Measurements from ENCODE around the gene ENPP3. TPM values are rescaled to one million over a fixed set of nuclear protein-coding genes. Genes with fewer than 3 reads are reported as not detected.

ENPP3 gene
- total RNA-seq, 1 donor from 2014 or later, result 16.3 TPM

GRCh38 chr6:131787766-131788712 lies 150.9 kb downstream of the ENPP3 start:
- no peaks in the 10 kb centered on the region for H3K36me3 Mint-ChIP-seq (ENCODE audit: low read depth)
- H3K9me3 Mint-ChIP-seq, result peaks cover 11% of the 10 kb centered on the region
- H3K27ac Mint-ChIP-seq, result no peak overlapping the region
- no peaks in the 10 kb centered on the region for H3K27me3 Mint-ChIP-seq (ENCODE audit: low read depth)
- DNase-seq (ENCODE audit: low spot score), result no peak
- intact Hi-C loops (cut with micrococcal nuclease), result loop anchor here (2.0 to 5.0 kb wide), 5 partner anchors 19 to 579 kb away; no protein-coding TSS in a partner anchor
- peaks cover 37% of the 10 kb centered on the region for H3K4me1 Mint-ChIP-seq (ENCODE audit: low read depth)
- H3K4me3 Mint-ChIP-seq (ENCODE audit: low read depth), result no peak overlapping the region

- no peaks in the 10 kb centered on the region for H3K36me3 Mint-ChIP-seq (ENCODE audit: low read depth)
- H3K4me3 Mint-ChIP-seq (ENCODE audit: low read depth), result peak overlapping the region; percentile 27
- H3K27me3 Mint-ChIP-seq (ENCODE audit: low read depth), result no peaks in the 10 kb centered on the region
- H3K4me1 Mint-ChIP-seq (ENCODE audit: low read depth), result peaks cover 39% of the 10 kb centered on the region
- H3K9me3 Mint-ChIP-seq, result peaks cover 11% of the 10 kb centered on the region
- intact Hi-C loops (cut with micrococcal nuclease), result loop anchor here (1.0 to 5.0 kb wide), 8 partner anchors 13 to 578 kb away; partner anchors contain the start of gene MED23
- H3K27ac Mint-ChIP-seq, result peak overlapping the region; percentile 78
- no peak for DNase-seq (ENCODE audit: low spot score)
Observed at GRCh38 chr6:131789219-131789618, 152.1 kb downstream of the ENPP3 start.

GRCh38 chr6:131791476-131791875 lies 154.4 kb downstream of the ENPP3 start:
- H3K27me3 Mint-ChIP-seq (ENCODE audit: low read depth), result no peaks in the 10 kb centered on the region
- intact Hi-C loops (cut with micrococcal nuclease), result no loop called here
- H3K36me3 Mint-ChIP-seq (ENCODE audit: low read depth), result no peaks in the 10 kb centered on the region
- no peak overlapping the region for H3K4me3 Mint-ChIP-seq (ENCODE audit: low read depth)
- peaks cover 7% of the 10 kb centered on the region for H3K9me3 Mint-ChIP-seq
- no peak overlapping the region for H3K27ac Mint-ChIP-seq
- peaks cover 37% of the 10 kb centered on the region for H3K4me1 Mint-ChIP-seq (ENCODE audit: low read depth)
- DNase-seq (ENCODE audit: low spot score), result no peak

- Mint-ChIP-seq H3K27ac (no peak overlapping the region), H3K4me3 (ENCODE audit: low read depth) (no peak overlapping the region), H3K27me3 (ENCODE audit: low read depth) (peaks cover 2% of the 10 kb centered on the region), H3K36me3 (ENCODE audit: low read depth) (no peaks in the 10 kb centered on the region), H3K9me3 (peaks cover 7% of the 10 kb centered on the region), H3K4me1 (ENCODE audit: low read depth) (peaks cover 33% of the 10 kb centered on the region)
- intact Hi-C loops (cut with micrococcal nuclease), result no loop called here
- no peak for DNase-seq (ENCODE audit: low spot score)
Observed at GRCh38 chr6:131792091-131792496, 155.0 kb downstream of the ENPP3 start.

GRCh38 chr6:131795366-131795765 lies 158.3 kb downstream of the ENPP3 start:
- Mint-ChIP-seq H3K4me3 (ENCODE audit: low read depth) (no peak overlapping the region), H3K27me3 (ENCODE audit: low read depth) (peaks cover 2% of the 10 kb centered on the region), H3K9me3 (peaks cover 7% of the 10 kb centered on the region), H3K4me1 (ENCODE audit: low read depth) (peaks cover 13% of the 10 kb centered on the region), H3K27ac (no peak overlapping the region), H3K36me3 (ENCODE audit: low read depth) (no peaks in the 10 kb centered on the region)
- intact Hi-C loops (cut with micrococcal nuclease), result no loop called here
- DNase-seq (ENCODE audit: low spot score), result no peak

Other genes starting within 250 kb of the ENPP3 start
- not detected in 2 replicates for gene ARG1, start 64.1 kb upstream of the ENPP3 start, total RNA-seq
- gene MED23, start 9.1 kb upstream of the ENPP3 start, total RNA-seq, result 40.4 and 43.6 TPM in 2 replicates
- not detected in 2 replicates for gene OR2A4, start 64.1 kb downstream of the ENPP3 start, total RNA-seq
- not detected in 2 replicates for gene CTAGE9, start 73.7 kb downstream of the ENPP3 start, total RNA-seq
- 34.8 TPM in 2 replicates for gene ENPP1, start 170.7 kb downstream of the ENPP3 start, total RNA-seq

Data from activated T-helper 2 cell treated with anti-CD3 and anti-CD28 coated beads, Interferon-gamma antibody, Interleukin-2, Interleukin-4, amounts not matched to agents 10 μg/mL and 5 μg/mL and 100 μg/mL, durations not matched to agents 14 hours and 24 hours and 36 hours (primary cell).